Mesothelial cell of epicardium (in vitro differentiated cells): Measurements from ENCODE around the gene SERPINF2. TPM values are rescaled to one million over a fixed set of nuclear protein-coding genes. Genes with fewer than 3 reads are reported as not detected.
A peak's percentile ranks its signal among the peaks of the same experiment; 100 is the strongest.
"Not testable (repeated sequence)": the region's sequence is repeated elsewhere in the genome, so short reads cannot be mapped to it uniquely, and the experiment has no call there.

Experiments
- DNase-seq, 2 experiments: peaks; one replicate each; pipeline ENCODE4 v3.0.0; 2021; ENCODE audit warnings: low spot score in 2 of 2; ENCODE audit not compliant: unreplicated experiment in 2 of 2
- H3K27ac Mint-ChIP-seq: 2 replicates; pipeline ENCODE4 v1.8.0; 2021; ENCODE audit warnings: mixed read lengths
- H3K27me3 Mint-ChIP-seq: 2 replicates; pipeline ENCODE4 v1.8.0; 2021; ENCODE audit warnings: low read depth, mixed read lengths
- H3K36me3 Mint-ChIP-seq: 2 replicates; pipeline ENCODE4 v1.8.0; 2021; ENCODE audit warnings: mixed read lengths
- H3K4me1 Mint-ChIP-seq: 2 replicates; pipeline ENCODE4 v1.8.0; 2021; ENCODE audit warnings: mixed read lengths
- H3K4me3 Mint-ChIP-seq: 2 replicates; pipeline ENCODE4 v1.8.0; 2021; ENCODE audit warnings: mild to moderate bottlenecking, moderate library complexity, mixed read lengths
- H3K9me3 Mint-ChIP-seq: 2 replicates; pipeline ENCODE4 v1.8.0; 2021; ENCODE audit warnings: mixed read lengths
- total RNA-seq: library from RNA; stranded (reverse); gene quantifications from 3 replicates; pipeline ENCODE4 v1.2.1, GENCODE V29; 2021
- TF ChIP-seq, protein P1 (sequence below): fragments of 200-600 bp; sonication (generic); IDR thresholded peaks from one replicate; pipeline ENCODE4 v1.5.0; 2021; ENCODE audit warnings: antibody characterized with exemption; ENCODE audit not compliant: unreplicated experiment

Gene SERPINF2
- total RNA-seq, 1 donor from 2014 or later = 0.63 TPM

DNA sequence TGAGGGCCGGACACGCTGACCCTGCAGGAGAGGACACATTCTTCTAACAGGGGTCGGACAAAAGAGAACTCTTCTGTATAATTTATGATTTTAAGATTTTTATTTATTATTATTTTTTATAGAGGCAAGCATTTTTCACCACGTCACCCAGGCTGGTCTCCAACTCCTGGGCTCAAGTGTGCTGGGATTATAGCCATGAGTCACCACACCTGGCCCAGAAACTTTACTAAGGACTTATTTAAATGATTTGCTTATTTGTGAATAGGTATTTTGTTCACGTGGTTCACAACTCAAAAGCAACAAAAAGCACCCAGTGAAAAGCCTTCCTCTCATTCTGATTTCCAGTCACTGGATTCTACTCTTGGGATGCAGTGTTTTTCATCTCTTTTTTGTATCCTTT lies 16.9 kb downstream of the SERPINF2 start:
- Mint-ChIP-seq H3K4me3 (no peak overlapping the region), H3K27me3 (no peaks in the 10 kb centered on the region), H3K9me3 (no peaks in the 10 kb centered on the region), H3K4me1 (peaks cover 33% of the 10 kb centered on the region), H3K36me3 (no peaks in the 10 kb centered on the region), H3K27ac (no peak overlapping the region)
- DNase-seq = no peak
- TF ChIP-seq, protein P1, sequence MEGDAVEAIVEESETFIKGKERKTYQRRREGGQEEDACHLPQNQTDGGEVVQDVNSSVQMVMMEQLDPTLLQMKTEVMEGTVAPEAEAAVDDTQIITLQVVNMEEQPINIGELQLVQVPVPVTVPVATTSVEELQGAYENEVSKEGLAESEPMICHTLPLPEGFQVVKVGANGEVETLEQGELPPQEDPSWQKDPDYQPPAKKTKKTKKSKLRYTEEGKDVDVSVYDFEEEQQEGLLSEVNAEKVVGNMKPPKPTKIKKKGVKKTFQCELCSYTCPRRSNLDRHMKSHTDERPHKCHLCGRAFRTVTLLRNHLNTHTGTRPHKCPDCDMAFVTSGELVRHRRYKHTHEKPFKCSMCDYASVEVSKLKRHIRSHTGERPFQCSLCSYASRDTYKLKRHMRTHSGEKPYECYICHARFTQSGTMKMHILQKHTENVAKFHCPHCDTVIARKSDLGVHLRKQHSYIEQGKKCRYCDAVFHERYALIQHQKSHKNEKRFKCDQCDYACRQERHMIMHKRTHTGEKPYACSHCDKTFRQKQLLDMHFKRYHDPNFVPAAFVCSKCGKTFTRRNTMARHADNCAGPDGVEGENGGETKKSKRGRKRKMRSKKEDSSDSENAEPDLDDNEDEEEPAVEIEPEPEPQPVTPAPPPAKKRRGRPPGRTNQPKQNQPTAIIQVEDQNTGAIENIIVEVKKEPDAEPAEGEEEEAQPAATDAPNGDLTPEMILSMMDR = no peak

DNA sequence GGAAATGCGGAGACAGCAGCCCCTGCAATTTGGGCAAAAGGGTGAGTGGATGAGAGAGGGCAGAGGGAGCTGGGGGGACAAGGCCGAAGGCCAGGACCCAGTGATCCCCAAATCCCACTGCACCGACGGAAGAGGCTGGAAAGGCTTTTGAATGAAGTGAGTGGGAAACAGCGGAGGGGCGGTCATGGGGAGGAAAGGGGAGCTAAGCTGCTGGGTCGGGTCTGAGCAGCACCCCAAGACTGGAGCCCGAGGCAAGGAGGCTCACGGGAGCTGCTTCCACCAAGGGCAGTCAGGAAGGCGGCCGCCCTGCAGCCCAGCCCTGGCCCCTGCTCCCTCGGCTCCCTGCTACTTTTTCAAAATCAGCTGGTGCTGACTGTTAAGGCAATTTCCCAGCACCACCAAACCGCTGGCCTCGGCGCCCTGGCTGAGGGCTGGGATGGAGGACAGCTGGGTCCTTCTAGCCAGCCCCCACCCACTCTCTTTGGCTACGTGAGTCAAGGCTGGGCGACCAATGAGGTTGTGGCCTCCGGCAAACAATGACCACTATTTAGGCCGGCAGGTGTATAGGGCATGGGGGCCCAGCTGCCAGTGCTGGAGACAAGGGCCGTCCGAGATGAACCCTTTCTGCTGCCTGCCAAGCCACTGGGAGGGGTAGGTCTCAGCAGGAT lies 19.7 kb downstream of the SERPINF2 start:
- TF ChIP-seq, protein P1 = no peak
- H3K9me3 Mint-ChIP-seq = no peaks in the 10 kb centered on the region
- no peaks in the 10 kb centered on the region for H3K36me3 Mint-ChIP-seq
- peaks cover 27% of the 10 kb centered on the region for H3K4me1 Mint-ChIP-seq
- DNase-seq = no peak
- H3K4me3 Mint-ChIP-seq = peak overlapping the region; percentile 76
- no peaks in the 10 kb centered on the region for H3K27me3 Mint-ChIP-seq
- H3K27ac Mint-ChIP-seq = peak overlapping the region; percentile 85

DNA sequence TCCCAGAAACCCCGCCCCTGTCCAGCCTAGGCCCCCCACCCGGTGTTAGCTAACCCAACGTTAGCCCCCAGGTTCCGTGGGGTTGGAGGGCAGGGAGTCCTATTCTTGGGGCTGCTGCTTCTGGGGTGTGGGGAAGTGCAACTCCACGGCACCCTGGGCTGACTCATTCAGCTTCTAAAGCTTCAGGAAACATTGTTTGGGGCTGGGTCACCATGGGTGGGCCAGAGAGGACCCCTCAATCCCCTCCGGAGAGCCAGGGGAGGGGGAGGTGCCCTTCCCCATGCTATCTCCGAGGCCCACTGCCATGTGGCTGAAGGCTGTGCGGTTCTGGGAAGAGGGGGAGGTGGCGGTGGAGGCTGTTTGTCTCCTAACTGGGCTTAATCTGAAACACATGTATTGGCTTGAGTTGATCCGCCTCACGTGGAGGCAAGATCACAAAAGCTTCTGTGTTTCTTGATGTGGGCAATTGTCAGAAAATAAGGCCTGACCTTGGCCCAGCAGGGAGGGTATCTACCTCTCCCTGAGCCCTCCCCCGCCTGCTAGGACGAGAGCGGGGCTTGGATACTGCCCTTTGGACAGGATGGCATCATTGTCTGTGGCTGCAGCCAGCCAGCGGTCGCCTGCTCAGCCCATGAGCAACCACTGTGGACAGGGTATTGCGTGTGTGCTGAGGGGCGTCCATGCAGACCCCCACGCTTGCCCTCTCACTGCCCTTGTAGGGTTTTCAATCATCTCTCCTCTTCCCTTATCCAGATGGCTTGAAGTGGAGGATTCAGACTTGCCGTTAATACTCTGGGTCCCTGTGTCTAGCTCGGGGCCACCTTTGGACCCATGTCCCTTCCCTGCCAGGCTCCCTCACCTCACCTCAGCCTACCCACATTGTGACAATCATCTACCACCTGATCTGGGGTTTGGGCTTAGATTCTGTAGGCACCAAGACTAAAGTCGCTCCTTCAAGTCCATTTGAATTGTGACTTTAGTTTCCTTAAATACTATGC lies 20.5 kb downstream of the SERPINF2 start:
- Mint-ChIP-seq H3K27me3 (no peaks in the 10 kb centered on the region), H3K27ac (peak overlapping the region; percentile 65), H3K9me3 (no peaks in the 10 kb centered on the region), H3K4me3 (peak overlapping the region; percentile 76), H3K4me1 (peaks cover 27% of the 10 kb centered on the region), H3K36me3 (peaks cover 3% of the 10 kb centered on the region)
- DNase-seq = peak in 1 of 2 experiments; percentile 56
- TF ChIP-seq, protein P1 = no peak

DNA sequence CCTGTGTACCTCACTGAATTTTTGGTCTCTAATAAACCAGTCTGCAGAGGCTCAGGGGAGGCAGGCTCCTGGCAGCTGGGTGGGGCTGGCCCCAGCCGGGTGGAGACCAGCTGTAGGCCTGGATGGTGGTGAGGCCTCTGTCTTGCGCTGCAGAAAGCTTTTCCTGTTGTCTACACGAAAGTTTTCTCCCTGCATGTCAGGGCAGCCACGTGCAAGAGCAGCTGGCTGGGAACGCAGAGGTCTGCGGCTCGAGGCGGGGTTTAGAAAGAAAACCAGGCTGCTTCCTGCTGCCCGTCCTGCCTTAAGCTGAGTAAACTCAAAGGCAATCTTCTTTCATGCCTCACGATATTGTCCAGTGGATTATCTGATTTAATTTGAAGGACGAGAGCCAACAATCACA lies 21.6 kb downstream of the SERPINF2 start:
- TF ChIP-seq, protein P1 = no peak
- no peak for DNase-seq
- H3K4me3 Mint-ChIP-seq = no peak overlapping the region
- peaks cover 27% of the 10 kb centered on the region for H3K4me1 Mint-ChIP-seq
- H3K27me3 Mint-ChIP-seq = no peaks in the 10 kb centered on the region
- no peaks in the 10 kb centered on the region for H3K9me3 Mint-ChIP-seq
- H3K27ac Mint-ChIP-seq = peak overlapping the region; percentile 74
- peaks cover 3% of the 10 kb centered on the region for H3K36me3 Mint-ChIP-seq

DNA sequence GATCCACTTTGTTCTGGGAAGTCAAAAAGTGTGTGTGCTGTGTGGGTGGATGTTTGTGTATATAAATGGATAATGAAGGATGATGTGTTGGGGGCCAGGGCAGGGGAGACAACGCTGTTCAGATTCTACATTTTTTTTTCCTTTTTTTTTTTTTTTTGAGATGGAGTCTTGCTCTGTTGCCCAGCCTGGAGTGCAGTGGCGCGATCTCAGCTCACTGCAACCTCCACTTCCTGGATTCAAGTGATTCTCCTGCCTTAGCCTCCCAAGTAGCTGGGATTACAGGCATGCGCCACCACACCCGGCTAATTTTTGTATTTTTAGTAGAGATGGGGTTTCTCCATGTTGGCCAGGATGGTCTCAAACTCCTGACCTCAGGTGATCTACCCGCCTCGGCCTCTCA lies 22.0 kb downstream of the SERPINF2 start:
- not testable (repeated sequence) for DNase-seq, H3K27me3 Mint-ChIP-seq, H3K9me3 Mint-ChIP-seq, H3K36me3 Mint-ChIP-seq, H3K4me3 Mint-ChIP-seq
- H3K27ac Mint-ChIP-seq = peak overlapping the region; percentile 74
- H3K4me1 Mint-ChIP-seq = peaks cover 31% of the 10 kb centered on the region

DNA sequence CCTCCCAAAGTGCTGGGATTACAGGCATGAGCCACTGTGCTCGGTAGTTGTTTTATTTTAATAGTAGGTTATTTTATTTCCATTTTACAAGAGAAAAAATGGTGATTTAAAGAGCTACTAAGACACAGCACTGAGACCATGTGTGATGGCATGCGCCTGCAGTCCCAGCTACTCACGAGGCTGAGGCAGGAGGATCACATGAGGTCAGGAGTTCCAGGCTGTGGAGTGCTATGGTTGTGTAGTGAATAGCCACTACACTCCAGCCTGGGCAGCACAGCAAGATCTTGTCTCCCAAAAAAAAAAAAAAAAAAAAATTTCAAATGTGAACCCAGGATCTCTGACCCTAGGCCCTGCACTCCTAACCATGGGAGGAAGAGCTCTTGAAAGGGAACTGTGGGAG lies 22.9 kb downstream of the SERPINF2 start:
- peaks cover 36% of the 10 kb centered on the region for H3K4me1 Mint-ChIP-seq
- no peaks in the 10 kb centered on the region for H3K9me3 Mint-ChIP-seq
- no peak overlapping the region for H3K4me3 Mint-ChIP-seq
- TF ChIP-seq, protein P1 = no peak
- no peaks in the 10 kb centered on the region for H3K27me3 Mint-ChIP-seq
- no peak overlapping the region for H3K27ac Mint-ChIP-seq
- no peak for DNase-seq
- peaks cover 3% of the 10 kb centered on the region for H3K36me3 Mint-ChIP-seq
